ENCODE data around the gene LTBP1. TPM values are rescaled to one million over a fixed set of nuclear protein-coding genes. Genes with fewer than 3 reads are reported as not detected.
"Not testable (repeated sequence)": the region's sequence is repeated elsewhere in the genome, so short reads cannot be mapped to it uniquely, and the experiment has no call there.

The LTBP1 gene
- total RNA-seq, 1 experiment from 2014 or later = 10.3 TPM

- TF ChIP-seq EZH2 (IDR thresholded peaks at IDR 0.05; ENCODE audit: low read depth) = no peak
- TF ChIP-seq, protein P1, sequence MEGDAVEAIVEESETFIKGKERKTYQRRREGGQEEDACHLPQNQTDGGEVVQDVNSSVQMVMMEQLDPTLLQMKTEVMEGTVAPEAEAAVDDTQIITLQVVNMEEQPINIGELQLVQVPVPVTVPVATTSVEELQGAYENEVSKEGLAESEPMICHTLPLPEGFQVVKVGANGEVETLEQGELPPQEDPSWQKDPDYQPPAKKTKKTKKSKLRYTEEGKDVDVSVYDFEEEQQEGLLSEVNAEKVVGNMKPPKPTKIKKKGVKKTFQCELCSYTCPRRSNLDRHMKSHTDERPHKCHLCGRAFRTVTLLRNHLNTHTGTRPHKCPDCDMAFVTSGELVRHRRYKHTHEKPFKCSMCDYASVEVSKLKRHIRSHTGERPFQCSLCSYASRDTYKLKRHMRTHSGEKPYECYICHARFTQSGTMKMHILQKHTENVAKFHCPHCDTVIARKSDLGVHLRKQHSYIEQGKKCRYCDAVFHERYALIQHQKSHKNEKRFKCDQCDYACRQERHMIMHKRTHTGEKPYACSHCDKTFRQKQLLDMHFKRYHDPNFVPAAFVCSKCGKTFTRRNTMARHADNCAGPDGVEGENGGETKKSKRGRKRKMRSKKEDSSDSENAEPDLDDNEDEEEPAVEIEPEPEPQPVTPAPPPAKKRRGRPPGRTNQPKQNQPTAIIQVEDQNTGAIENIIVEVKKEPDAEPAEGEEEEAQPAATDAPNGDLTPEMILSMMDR (conservative IDR thresholded peaks at IDR 0.05) = no peak
- Histone ChIP-seq H4K20me1 (ENCODE audit: insufficient read depth) (no peaks in the 10 kb centered on the region), H3K4me1 (replicated peaks; ENCODE audit: insufficient read depth) (no peaks in the 10 kb centered on the region), H3F3A (ENCODE audit: insufficient read depth, low read depth) (no peaks in the 10 kb centered on the region), H3K27me3 (ENCODE audit: insufficient read depth, low read depth) (no peaks in the 10 kb centered on the region), H3K4me2 (no peak overlapping the region), H3K4me3 (no peak overlapping the region), H3K9me2 (ENCODE audit: insufficient read depth) (no peaks in the 10 kb centered on the region; the same call in 1 of the 2 replicates), H3K36me3 (ENCODE audit: low read depth) (no peaks in the 10 kb centered on the region), H3K79me2 (ENCODE audit: low read depth) (no peaks in the 10 kb centered on the region), H2AFZ (no peak overlapping the region), H3K9me3 (ENCODE audit: insufficient read depth, low read depth) (no peaks in the 10 kb centered on the region), H3K27ac (no peak overlapping the region)
- ChIA-PET CTCF (no interaction called here), POLR2A (ENCODE audit: unreplicated experiment) (no interaction called here)
- no TSS peak for BruUV-seq (replicated peaks)
- DNase-seq = no peak
- intact Hi-C loops (cut with micrococcal nuclease; ENCODE audit: unreplicated experiment) = no loop called here
Measured at GRCh38 chr2:33437815-33438214, 491.1 kb downstream of the LTBP1 start.

DNA sequence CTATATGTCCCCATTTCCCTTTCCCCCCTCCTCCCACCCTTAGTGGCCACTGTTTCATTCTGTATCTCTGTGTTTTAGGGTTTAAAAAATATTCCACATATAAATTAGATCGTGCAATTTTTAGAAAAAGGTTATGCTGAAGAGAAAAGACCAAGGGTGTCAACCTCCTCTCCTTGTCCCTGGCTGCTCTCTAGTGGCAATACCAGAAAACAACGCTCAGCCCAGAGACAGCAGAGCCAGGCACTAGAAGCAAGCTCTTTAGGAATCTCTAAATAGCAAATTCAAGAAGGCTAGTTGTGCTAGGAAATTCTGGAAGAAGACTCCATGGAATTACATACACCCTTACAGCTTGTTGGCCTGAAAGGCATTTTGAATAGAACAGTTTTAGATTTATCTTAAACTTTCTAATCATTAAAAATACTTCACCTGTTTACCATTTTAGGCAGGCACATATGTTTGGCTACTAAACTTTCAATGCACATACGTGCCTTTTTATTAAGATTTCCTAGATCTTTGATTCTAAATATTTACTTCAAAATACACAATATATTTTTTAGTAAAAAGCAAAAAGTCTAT is 494.6 kb downstream of the LTBP1 start:
- no peaks in the 10 kb centered on the region for H3K36me3 ChIP-seq (ENCODE audit: low read depth)
- H3K27ac ChIP-seq = no peak overlapping the region
- no peak overlapping the region for H3K4me2 ChIP-seq
- ChIA-PET POLR2A (ENCODE audit: unreplicated experiment) (no interaction called here), CTCF (interaction anchor here (0.7 to 1.3 kb wide), 4 partner anchors 34 to 584 kb away, joined by 3 to 7 read pairs (median 4); no protein-coding TSS in a partner anchor)
- H3K4me3 ChIP-seq = no peak overlapping the region
- no peak for TF ChIP-seq EZH2 (IDR thresholded peaks at IDR 0.05; ENCODE audit: low read depth)
- TF ChIP-seq, protein P1 (conservative IDR thresholded peaks at IDR 0.05) = peak; percentile 77
- no peaks in the 10 kb centered on the region for H3F3A ChIP-seq (ENCODE audit: insufficient read depth, low read depth)
- no peaks in the 10 kb centered on the region for H3K9me2 ChIP-seq (ENCODE audit: insufficient read depth)
- H3K9me3 ChIP-seq (ENCODE audit: insufficient read depth, low read depth) = no peaks in the 10 kb centered on the region
- H3K79me2 ChIP-seq (ENCODE audit: low read depth) = no peaks in the 10 kb centered on the region
- H4K20me1 ChIP-seq (ENCODE audit: insufficient read depth) = no peaks in the 10 kb centered on the region
- H3K4me1 ChIP-seq (replicated peaks; ENCODE audit: insufficient read depth) = no peaks in the 10 kb centered on the region
- no peaks in the 10 kb centered on the region for H3K27me3 ChIP-seq (ENCODE audit: insufficient read depth, low read depth)
- peak in 1 of 2 experiments; percentile 37 for DNase-seq
- BruUV-seq (replicated peaks) = no TSS peak
- H2AFZ ChIP-seq = no peak overlapping the region
- intact Hi-C loops (cut with micrococcal nuclease; ENCODE audit: unreplicated experiment) = loop anchor here (1.0 to 2.0 kb wide), 3 partner anchors 407 to 887 kb away; no protein-coding TSS in a partner anchor

- DNase-seq; H3K4me1 ChIP-seq (replicated peaks; ENCODE audit: insufficient read depth); H3K79me2 ChIP-seq (ENCODE audit: low read depth); H3K9me2 ChIP-seq (ENCODE audit: insufficient read depth); H3F3A ChIP-seq (ENCODE audit: insufficient read depth, low read depth); H3K27ac ChIP-seq; POLR2A ChIA-PET (ENCODE audit: unreplicated experiment); H3K36me3 ChIP-seq (ENCODE audit: low read depth); H3K4me3 ChIP-seq; H2AFZ ChIP-seq; H3K27me3 ChIP-seq (ENCODE audit: insufficient read depth, low read depth); H3K4me2 ChIP-seq; BruUV-seq (replicated peaks); H4K20me1 ChIP-seq (ENCODE audit: insufficient read depth); H3K9me3 ChIP-seq (ENCODE audit: insufficient read depth, low read depth); intact Hi-C loops (cut with micrococcal nuclease; ENCODE audit: unreplicated experiment): not testable (repeated sequence)
- CTCF ChIA-PET = interaction anchor here (1.3 kb wide), 1 partner anchor 408 kb away, joined by 3 read pairs; no protein-coding TSS in a partner anchor
Measured at GRCh38 chr2:33442052-33442451, 495.3 kb downstream of the LTBP1 start.
